Smooth muscle cell (in vitro differentiated cells): ENCODE data around the gene GTF3C1. TPM values are rescaled to one million over a fixed set of nuclear protein-coding genes. Genes with fewer than 3 reads are reported as not detected.

ENCODE experiments used
- DNase-seq: peaks from one replicate; lab custom pipeline; 2025; ENCODE audit not compliant: unreplicated experiment; lab: John Stamatoyannopoulos, UW
- H2AFZ ChIP-seq: fragments of 200-600 bp; sonication (generic); 2 replicates; pipeline ENCODE4 v1.6.0; 2016; ENCODE audit warnings: antibody characterized with exemption, low read depth, mild to moderate bottlenecking
- H3F3A ChIP-seq: fragments of 200-600 bp; sonication (generic); 2 replicates; pipeline ENCODE4 v1.6.0; 2017; ENCODE audit warnings: antibody characterized with exemption, low read depth
- H3K27ac ChIP-seq: fragments of 200-600 bp; sonication (generic); 2 replicates; pipeline ENCODE4 v1.5.1; 2016; ENCODE audit warnings: low read depth, mild to moderate bottlenecking
- H3K27me3 ChIP-seq: fragments of 200-600 bp; sonication (generic); 2 replicates; pipeline ENCODE4 v1.6.1; 2016; ENCODE audit warnings: low read depth, mild to moderate bottlenecking
- H3K36me3 ChIP-seq: fragments of 200-600 bp; sonication (generic); 2 replicates; pipeline ENCODE4 v1.5.1; 2016; ENCODE audit warnings: low read depth
- H3K4me1 ChIP-seq: fragments of 200-600 bp; sonication (generic); 2 replicates; pipeline ENCODE4 v1.5.1; 2016; ENCODE audit warnings: low read depth
- H3K4me2 ChIP-seq: fragments of 200-600 bp; sonication (generic); 2 replicates; pipeline ENCODE4 v1.6.0; 2016; ENCODE audit warnings: mild to moderate bottlenecking
- H3K4me3 ChIP-seq: fragments of 200-600 bp; sonication (generic); 2 replicates; pipeline ENCODE4 v1.5.1; 2016; ENCODE audit warnings: mild to moderate bottlenecking
- H3K79me2 ChIP-seq: fragments of 200-600 bp; sonication (generic); 2 replicates; pipeline ENCODE4 v1.6.0; 2016; ENCODE audit warnings: low read depth, mild to moderate bottlenecking
- H3K9ac ChIP-seq: fragments of 200-600 bp; sonication (generic); 2 replicates; pipeline ENCODE4 v1.6.0; 2016; ENCODE audit warnings: low read depth
- H3K9me3 ChIP-seq: fragments of 200-600 bp; sonication (generic); replicated peaks from 2 replicates; pipeline ENCODE4 v1.5.1; 2016; ENCODE audit warnings: low read depth
- H4K20me1 ChIP-seq: fragments of 200-600 bp; sonication (generic); 2 replicates; pipeline ENCODE4 v1.6.0; 2016; ENCODE audit warnings: low read depth
- WGBS: methylation state at CpG from one replicate; pipeline ENCODE4 v1.1.7; 2016; ENCODE audit warnings: low lambda C conversion rate; 5-methylcytosine and 5-hydroxymethylcytosine counted together
- polyA plus RNA-seq: library from polyadenylated mRNA; unstranded; fragments of >200 nt; fragmentation: Nextera tagmentation; extraction: Ambion mirVana; gene quantifications from 2 replicates; pipeline ENCODE4 v1.2.1, GENCODE V29; 2016
- total RNA-seq: library from RNA; depleted of rRNA; stranded (reverse); fragments of >200 nt; gene quantifications from 2 replicates; pipeline ENCODE4 v1.2.3, GENCODE V29; 2014
- TF ChIP-seq, protein P1 (sequence below): fragments of 200-600 bp; sonication (generic); IDR thresholded peaks from 2 replicates; pipeline ENCODE4 v1.5.1; 2017; ENCODE audit warnings: borderline replicate concordance, mild to moderate bottlenecking, antibody characterized with exemption; ENCODE audit not compliant: insufficient read depth, poor library complexity, severe bottlenecking

Gene GTF3C1
- total and polyA plus RNA-seq, 2 experiments from 2014 or later = 47.6 to 78.5 TPM

DNA sequence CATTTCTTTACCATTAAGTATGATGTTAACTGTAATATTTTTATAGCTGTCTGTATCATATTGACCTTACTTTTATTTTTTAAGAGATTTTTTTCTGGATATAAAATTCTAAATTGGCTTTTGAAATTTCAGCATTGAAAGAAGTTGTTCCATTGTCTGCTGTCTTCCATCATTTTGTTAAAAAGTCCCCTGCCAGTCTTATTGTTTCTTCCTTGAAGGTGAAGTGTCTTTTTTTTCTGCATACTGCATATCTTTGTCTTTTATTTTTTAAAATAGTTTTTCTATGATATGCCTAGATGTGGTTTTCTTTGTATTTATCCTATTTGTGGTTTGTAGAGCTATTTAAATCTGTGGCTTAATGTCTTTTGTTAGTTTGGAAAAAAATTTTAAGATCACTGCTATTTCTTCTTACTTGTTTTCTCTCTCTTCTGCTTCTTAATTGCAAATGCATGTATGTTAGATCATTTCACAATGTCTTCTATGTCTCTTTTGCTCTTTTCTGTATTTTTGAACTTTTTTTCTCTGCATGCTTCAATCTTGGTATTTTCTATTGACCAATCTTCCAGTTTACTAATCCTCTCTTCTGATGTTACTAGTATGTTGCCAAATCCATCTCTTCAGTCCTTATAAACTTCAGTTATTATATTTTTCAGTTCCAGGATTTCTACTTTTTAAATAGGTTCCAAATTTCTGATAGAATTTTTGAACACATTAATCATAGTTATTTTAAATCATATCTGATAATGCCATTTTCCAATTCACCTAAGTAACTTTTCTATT, 127.6 kb downstream of the GTF3C1 start:
- no peaks in the 10 kb centered on the region for H3F3A ChIP-seq
- H2AFZ ChIP-seq = no peak overlapping the region
- H3K27ac ChIP-seq = no peak overlapping the region
- TF ChIP-seq, protein P1, sequence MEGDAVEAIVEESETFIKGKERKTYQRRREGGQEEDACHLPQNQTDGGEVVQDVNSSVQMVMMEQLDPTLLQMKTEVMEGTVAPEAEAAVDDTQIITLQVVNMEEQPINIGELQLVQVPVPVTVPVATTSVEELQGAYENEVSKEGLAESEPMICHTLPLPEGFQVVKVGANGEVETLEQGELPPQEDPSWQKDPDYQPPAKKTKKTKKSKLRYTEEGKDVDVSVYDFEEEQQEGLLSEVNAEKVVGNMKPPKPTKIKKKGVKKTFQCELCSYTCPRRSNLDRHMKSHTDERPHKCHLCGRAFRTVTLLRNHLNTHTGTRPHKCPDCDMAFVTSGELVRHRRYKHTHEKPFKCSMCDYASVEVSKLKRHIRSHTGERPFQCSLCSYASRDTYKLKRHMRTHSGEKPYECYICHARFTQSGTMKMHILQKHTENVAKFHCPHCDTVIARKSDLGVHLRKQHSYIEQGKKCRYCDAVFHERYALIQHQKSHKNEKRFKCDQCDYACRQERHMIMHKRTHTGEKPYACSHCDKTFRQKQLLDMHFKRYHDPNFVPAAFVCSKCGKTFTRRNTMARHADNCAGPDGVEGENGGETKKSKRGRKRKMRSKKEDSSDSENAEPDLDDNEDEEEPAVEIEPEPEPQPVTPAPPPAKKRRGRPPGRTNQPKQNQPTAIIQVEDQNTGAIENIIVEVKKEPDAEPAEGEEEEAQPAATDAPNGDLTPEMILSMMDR = no peak
- H3K9me3 ChIP-seq = peaks cover 10% of the 10 kb centered on the region
- no peaks in the 10 kb centered on the region for H3K79me2 ChIP-seq
- H4K20me1 ChIP-seq = no peaks in the 10 kb centered on the region
- H3K36me3 ChIP-seq = no peaks in the 10 kb centered on the region
- no peak for DNase-seq
- no peak overlapping the region for H3K4me3 ChIP-seq
- H3K4me2 ChIP-seq = no peak overlapping the region
- no peaks in the 10 kb centered on the region for H3K27me3 ChIP-seq
- no peak overlapping the region for H3K9ac ChIP-seq
- H3K4me1 ChIP-seq = no peaks in the 10 kb centered on the region

- Histone ChIP-seq H3K4me3 (no peak overlapping the region), H3K4me1 (no peaks in the 10 kb centered on the region), H3F3A (no peaks in the 10 kb centered on the region), H3K9me3 (peaks cover 7% of the 10 kb centered on the region), H4K20me1 (no peaks in the 10 kb centered on the region), H3K36me3 (no peaks in the 10 kb centered on the region), H3K79me2 (no peaks in the 10 kb centered on the region), H3K27ac (no peak overlapping the region), H3K4me2 (no peak overlapping the region), H2AFZ (no peak overlapping the region), H3K9ac (no peak overlapping the region), H3K27me3 (no peaks in the 10 kb centered on the region)
- no peak for DNase-seq
- TF ChIP-seq, protein P1 = no peak
- WGBS = 91% methylated on average over 4 of the region's 4 CpGs
These were observed 132.6 kb downstream of the GTF3C1 start for GRCh38 chr16:27417047-27417671.

DNA sequence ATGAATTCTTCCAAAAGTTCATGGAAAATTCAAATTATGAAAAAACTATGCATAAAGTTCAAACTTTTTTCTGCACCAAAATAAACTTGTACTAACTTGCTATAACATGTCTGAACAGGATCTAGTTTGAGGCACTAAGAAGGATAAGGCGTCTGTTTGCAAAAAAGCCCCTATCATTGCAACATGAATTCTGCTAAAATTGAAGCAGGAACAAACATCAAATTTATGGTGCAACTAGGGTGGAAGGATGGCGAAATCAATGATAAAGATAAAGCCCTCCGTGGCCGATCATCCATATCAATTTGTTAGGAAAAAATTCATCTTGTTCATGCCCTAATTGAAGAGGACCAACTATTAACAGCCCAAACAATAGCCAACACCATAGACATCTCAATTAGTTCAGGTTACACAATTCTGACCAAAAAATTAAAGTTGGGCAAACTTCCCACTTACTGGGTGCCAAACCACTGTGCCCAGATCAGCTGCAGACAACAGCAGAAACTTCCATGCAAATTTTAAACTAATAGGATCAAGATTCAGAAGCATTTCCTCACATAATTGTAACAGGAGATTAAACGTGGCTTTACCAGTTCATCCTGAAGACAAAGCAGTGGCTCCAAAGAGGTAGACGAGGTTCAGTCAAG, 134.8 kb downstream of the GTF3C1 start:
- Histone ChIP-seq H3K4me3 (no peak overlapping the region), H3K79me2 (no peaks in the 10 kb centered on the region), H3K36me3 (no peaks in the 10 kb centered on the region), H4K20me1 (no peaks in the 10 kb centered on the region), H3K4me1 (no peaks in the 10 kb centered on the region), H3K4me2 (no peak overlapping the region), H3F3A (no peaks in the 10 kb centered on the region), H3K27ac (no peak overlapping the region), H3K9me3 (no peaks in the 10 kb centered on the region), H3K9ac (no peak overlapping the region), H3K27me3 (no peaks in the 10 kb centered on the region), H2AFZ (no peak overlapping the region)
- 86% methylated on average over 6 of the region's 6 CpGs for WGBS
- TF ChIP-seq, protein P1 = no peak
- no peak for DNase-seq
